ENCODE data around the gene GNS. TPM values are rescaled to one million over a fixed set of nuclear protein-coding genes. Genes with fewer than 3 reads are reported as not detected.

The GNS gene
- total RNA-seq, 1 experiment from 2014 or later, result 55.1 TPM

DNA sequence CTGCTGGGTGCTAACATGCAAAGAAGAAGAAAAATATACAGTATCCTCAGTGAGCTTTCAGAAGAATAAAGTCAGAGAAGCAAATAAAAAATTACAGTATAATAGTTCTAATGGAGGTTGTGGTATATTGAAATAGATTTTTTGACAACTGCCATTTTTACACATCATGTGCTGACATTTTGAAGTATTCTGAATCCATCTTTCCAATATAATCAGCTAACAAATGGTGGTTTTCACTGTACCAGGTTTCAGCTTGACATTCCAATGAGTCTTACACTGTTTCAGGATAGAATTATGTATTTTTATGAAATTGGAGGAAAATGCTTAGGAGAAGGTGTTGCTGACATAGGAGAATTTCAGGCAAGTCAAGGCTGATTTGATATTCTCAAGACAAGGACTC is 39.0 kb upstream of the GNS start:
- intact Hi-C loops (cut with micrococcal nuclease), result loop anchor here (10.0 kb wide), 1 partner anchor 63 kb away; no protein-coding TSS in a partner anchor
- no peaks in the 10 kb centered on the region for H3K9me2 ChIP-seq (replicated peaks; ENCODE audit: low read length)
- ATAC-seq (no peak), DNase-seq (no peak)
- no peak overlapping the region for H3K4me2 ChIP-seq (ENCODE audit: low read length)
- no peak overlapping the region for H3K9ac ChIP-seq (ENCODE audit: low read length)
- H3K27ac ChIP-seq (ENCODE audit: low read length), result no peak overlapping the region
- H2AFZ ChIP-seq (ENCODE audit: low read length), result no peak overlapping the region
- peaks cover 27% of the 10 kb centered on the region for H3K4me1 ChIP-seq (ENCODE audit: insufficient read depth, low read length)
- no peaks in the 10 kb centered on the region for H3K27me3 ChIP-seq (ENCODE audit: low read length)
- H3K79me2 ChIP-seq (ENCODE audit: low read length), result 0 out of 2 replicates have a peak, but pooled peaks cover 4% of the 10 kb centered on the region
- H4K20me1 ChIP-seq (ENCODE audit: low read length), result no peaks in the 10 kb centered on the region
- POLR2A ChIA-PET (ENCODE audit: unreplicated experiment), result no interaction called here
- H3K9me3 ChIP-seq (ENCODE audit: low read length), result no peaks in the 10 kb centered on the region
- H3K36me3 ChIP-seq (ENCODE audit: low read depth, low read length), result no peaks in the 10 kb centered on the region
- no TSS peak for BruUV-seq (replicated peaks)
- no peak for TF ChIP-seq EZH2 (IDR thresholded peaks at IDR 0.05; ENCODE audit: low read length, unreplicated experiment)
- no peak for TF ChIP-seq EZH2phosphoT487 (IDR thresholded peaks at IDR 0.05; ENCODE audit: borderline replicate concordance, low read length)
- TF ChIP-seq CTCF (conservative IDR thresholded peaks at IDR 0.05; ENCODE audit: low read depth, low read length), result no peak
- CTCF ChIA-PET, result interaction anchor here (0.8 to 1.5 kb wide), 2 partner anchors 15 to 342 kb away, joined by 3 to 11 read pairs; no protein-coding TSS in a partner anchor
- H3K4me3 ChIP-seq (ENCODE audit: low read length), result no peak overlapping the region
- no peaks in the 10 kb centered on the region for H3F3A ChIP-seq (ENCODE audit: low read length, unreplicated experiment)

DNA sequence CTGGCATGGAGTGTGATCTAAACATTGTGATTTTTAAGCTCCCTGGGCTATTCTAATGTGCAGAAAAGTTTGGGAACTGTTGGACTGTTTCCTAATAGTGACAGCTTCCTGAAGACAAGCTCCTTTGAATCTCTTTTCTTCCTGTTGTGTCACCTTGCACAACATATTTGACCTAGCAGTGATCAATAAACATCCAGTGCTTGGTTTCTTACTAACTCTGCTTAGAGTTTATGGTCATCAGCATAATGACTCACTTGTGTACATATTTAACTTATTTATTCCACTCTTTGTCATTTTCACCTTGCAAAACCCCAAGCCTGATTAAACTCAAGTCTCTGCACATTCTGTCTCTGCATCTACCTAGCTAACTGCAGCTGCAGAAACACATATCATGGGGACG is 38.0 kb upstream of the GNS start:
- Histone ChIP-seq H3K79me2 (ENCODE audit: low read length) (0 out of 2 replicates have a peak, but pooled peaks cover 4% of the 10 kb centered on the region), H3K4me2 (ENCODE audit: low read length) (peak overlapping the region; percentile 64), H3K36me3 (ENCODE audit: low read depth, low read length) (no peaks in the 10 kb centered on the region), H2AFZ (ENCODE audit: low read length) (no peak overlapping the region), H3K27ac (ENCODE audit: low read length) (peak overlapping the region; percentile 48), H3K9ac (ENCODE audit: low read length) (no peak overlapping the region), H3F3A (ENCODE audit: low read length, unreplicated experiment) (no peaks in the 10 kb centered on the region), H3K4me3 (ENCODE audit: low read length) (peak overlapping the region; percentile 13; the same call in 1 of the 2 replicates), H3K9me2 (replicated peaks; ENCODE audit: low read length) (no peaks in the 10 kb centered on the region), H4K20me1 (ENCODE audit: low read length) (no peaks in the 10 kb centered on the region), H3K9me3 (ENCODE audit: low read length) (no peaks in the 10 kb centered on the region), H3K27me3 (ENCODE audit: low read length) (no peaks in the 10 kb centered on the region), H3K4me1 (ENCODE audit: insufficient read depth, low read length) (peaks cover 27% of the 10 kb centered on the region)
- DNase-seq (peak; percentile 82), ATAC-seq (peak; percentile 81)
- intact Hi-C loops (cut with micrococcal nuclease), result loop anchor here (2.0 to 10.0 kb wide), 3 partner anchors 62 to 326 kb away; no protein-coding TSS in a partner anchor
- no peak for TF ChIP-seq EZH2 (IDR thresholded peaks at IDR 0.05; ENCODE audit: low read length, unreplicated experiment)
- no peak for TF ChIP-seq CTCF (conservative IDR thresholded peaks at IDR 0.05; ENCODE audit: low read depth, low read length)
- no peak for TF ChIP-seq EZH2phosphoT487 (IDR thresholded peaks at IDR 0.05; ENCODE audit: borderline replicate concordance, low read length)
- ChIA-PET CTCF (interaction anchor here (0.5 to 1.6 kb wide), 9 partner anchors 16 to 324 kb away, joined by 3 to 11 read pairs (median 7); partner anchors contain the start of gene WIF1), POLR2A (ENCODE audit: unreplicated experiment) (interaction anchor here (0.5 kb wide), 1 partner anchor 837 kb away, joined by 6 read pairs; no protein-coding TSS in a partner anchor)
- BruUV-seq (replicated peaks), result no TSS peak

All from PC-3 (cell line).